Fibroblast of lung (primary cell): ENCODE data around the gene METTL18. TPM values are rescaled to one million over a fixed set of nuclear protein-coding genes. Genes with fewer than 3 reads are reported as not detected.

Experiments used
- DNase-seq, 2 donors: peaks; one replicate each; pipeline versions ENCODE4 v3.0.0 to v3.0.0-alpha.2; 2010; ENCODE audit warnings: low read depth in 2 of 2
- H2AFZ ChIP-seq: 2 replicates; pipeline ENCODE4 v1.5.1; 2012; ENCODE audit warnings: low read length, control low read depth, inconsistent platforms
- H3K27ac ChIP-seq: 2 replicates; pipeline ENCODE4 v1.5.1; 2011; ENCODE audit warnings: low read length, control low read depth; ENCODE audit not compliant: insufficient read depth
- H3K27me3 ChIP-seq: 2 replicates; pipeline ENCODE4 v1.5.1; 2011; ENCODE audit warnings: mild to moderate bottlenecking, low read length; ENCODE audit not compliant: control insufficient read depth, insufficient read depth
- H3K36me3 ChIP-seq: 2 replicates; pipeline ENCODE4 v1.5.1; 2011; ENCODE audit warnings: low read length; ENCODE audit not compliant: control insufficient read depth, insufficient read depth
- H3K4me1 ChIP-seq: 2 replicates; pipeline ENCODE4 v1.5.1; 2011; ENCODE audit warnings: low read length; ENCODE audit not compliant: control insufficient read depth, insufficient read depth; ENCODE audit errors: extremely low read depth
- H3K4me2 ChIP-seq: 2 replicates; pipeline ENCODE4 v1.5.1; 2011; ENCODE audit warnings: low read length, control low read depth; ENCODE audit not compliant: insufficient read depth; ENCODE audit errors: extremely low read depth
- H3K4me3 ChIP-seq, 4 experiments: fragments of 200-600 bp in 1 of 4; sonication (generic) in 1 of 4; replicated peaks in 1 of 4; 2 replicates each; pipeline ENCODE4 v1.5.1; 2011 to 2016; ENCODE audit warnings: low read length in 4 of 4, low read depth in 3 of 4, mild to moderate bottlenecking in 3 of 4, control low read depth in 2 of 4, inconsistent platforms in 1 of 4, mixed read lengths in 1 of 4; ENCODE audit not compliant: insufficient read depth in 1 of 4; ENCODE audit errors: control extremely low read depth in 1 of 4
- H3K79me2 ChIP-seq: 2 replicates; pipeline ENCODE4 v1.5.1; 2012; ENCODE audit warnings: mild to moderate bottlenecking, low read length, inconsistent platforms; ENCODE audit not compliant: control insufficient read depth, insufficient read depth
- H3K9ac ChIP-seq: 2 replicates; pipeline ENCODE4 v1.5.1; 2011; ENCODE audit warnings: mild to moderate bottlenecking, low read length, control low read depth; ENCODE audit not compliant: insufficient read depth
- H3K9me3 ChIP-seq: 2 replicates; pipeline ENCODE4 v1.5.1; 2012; ENCODE audit warnings: low read depth, low read length; ENCODE audit not compliant: control insufficient read depth, insufficient read depth
- H4K20me1 ChIP-seq: 2 replicates; pipeline ENCODE4 v1.5.1; 2011; ENCODE audit warnings: low read length; ENCODE audit not compliant: control insufficient read depth, insufficient read depth; ENCODE audit errors: extremely low read depth
- CTCF ChIP-seq, 2 donors: IDR thresholded peaks in 1 of 2; conservative IDR thresholded peaks in 1 of 2; 1 replicate in 1 of 2; 2 replicates in 1 of 2; pipeline ENCODE4 v1.5.1; 2011 to 2012; ENCODE audit warnings: low read length in 2 of 2, control low read depth in 1 of 2, inconsistent platforms in 1 of 2, low read depth in 1 of 2, mild to moderate bottlenecking in 1 of 2
- EZH2 ChIP-seq: IDR thresholded peaks from 2 replicates; pipeline ENCODE4 v1.5.1; 2012; ENCODE audit warnings: low read length, control low read depth, mild to moderate bottlenecking; ENCODE audit errors: missing control alignments
- polyA plus RNA-seq, 2 donors: library from polyadenylated mRNA; depleted of rRNA in 1 of 2; stranded (reverse) in 1 of 2; unstranded in 1 of 2; fragments of >200 nt; gene quantifications; 2 replicates each; pipeline ENCODE4 v1.2.1, GENCODE V29; 2011 to 2012; ENCODE audit warnings: missing spikeins in 1 of 2
- total RNA-seq: library from RNA; depleted of rRNA; stranded (reverse); fragments of >200 nt; gene quantifications from 2 replicates; pipeline ENCODE4 v1.2.1, GENCODE V29; 2014

The METTL18 gene
- total and polyA plus RNA-seq, 2 donors (not counting 1 experiment from before 2014, with no cell fraction given): 5.3 to 10.9 TPM

GRCh38 chr1:169768161-169768560, 26.5 kb downstream of the METTL18 start:
- Histone ChIP-seq H2AFZ (no peak overlapping the region), H3K9ac (no peak overlapping the region), H3K27me3 (no peaks in the 10 kb centered on the region), H3K4me2 (no peak overlapping the region), H3K4me1 (no peaks in the 10 kb centered on the region), H3K9me3 (no peaks in the 10 kb centered on the region), H3K79me2 (no peaks in the 10 kb centered on the region), H4K20me1 (no peaks in the 10 kb centered on the region), H3K36me3 (no peaks in the 10 kb centered on the region), H3K4me3 (no peak overlapping the region), H3K27ac (no peak overlapping the region)
- DNase-seq: no peak
- TF ChIP-seq CTCF (conservative IDR thresholded peaks at IDR 0.05 in 1 of 2, IDR thresholded peaks at IDR 0.05 in 1 of 2; ENCODE audit: low read depth in 1 of 2, low read length in 2 of 2): no peak
- no peak for TF ChIP-seq EZH2

GRCh38 chr1:169765580-169766331, 29.0 kb downstream of the METTL18 start:
- Histone ChIP-seq H3K4me2 (no peak overlapping the region), H4K20me1 (no peaks in the 10 kb centered on the region), H3K4me3 (no peak overlapping the region), H3K4me1 (no peaks in the 10 kb centered on the region), H3K9ac (no peak overlapping the region), H3K79me2 (no peaks in the 10 kb centered on the region), H3K9me3 (no peaks in the 10 kb centered on the region), H3K27me3 (no peaks in the 10 kb centered on the region), H3K27ac (no peak overlapping the region), H3K36me3 (no peaks in the 10 kb centered on the region), H2AFZ (no peak overlapping the region)
- no peak for DNase-seq
- TF ChIP-seq CTCF (conservative IDR thresholded peaks at IDR 0.05 in 1 of 2, IDR thresholded peaks at IDR 0.05 in 1 of 2; ENCODE audit: low read depth in 1 of 2, low read length in 2 of 2): no peak
- TF ChIP-seq EZH2: no peak

- Histone ChIP-seq H3K9me3 (no peaks in the 10 kb centered on the region), H3K4me3 (no peak overlapping the region)
Measured at GRCh38 chr1:169764919-169765318, 29.8 kb downstream of the METTL18 start.

More at GRCh38 chr1:169764919-169765318, 29.8 kb downstream of the METTL18 start:
- H3K4me1 ChIP-seq: no peaks in the 10 kb centered on the region
- H3K27ac ChIP-seq: no peak overlapping the region
- no peak overlapping the region for H2AFZ ChIP-seq
- H3K79me2 ChIP-seq: no peaks in the 10 kb centered on the region
- H3K9ac ChIP-seq: no peak overlapping the region
- DNase-seq: no peak
- TF ChIP-seq EZH2: no peak
- no peak for TF ChIP-seq CTCF (conservative IDR thresholded peaks at IDR 0.05 in 1 of 2, IDR thresholded peaks at IDR 0.05 in 1 of 2; ENCODE audit: low read depth in 1 of 2, low read length in 2 of 2)
- no peak overlapping the region for H3K4me2 ChIP-seq
- no peaks in the 10 kb centered on the region for H3K36me3 ChIP-seq
- H4K20me1 ChIP-seq: no peaks in the 10 kb centered on the region
- no peaks in the 10 kb centered on the region for H3K27me3 ChIP-seq
